NCI-H1930 (cell line): ENCODE data around the gene CADPS2.

ENCODE experiments used
- DNase-seq, 2 experiments: peaks; one replicate each; lab custom pipeline; 2025; lab: John Stamatoyannopoulos, UW

The CADPS2 gene

GRCh38 chr7:122453432-122453831 is 432.8 kb downstream of the CADPS2 start:
- no peak for DNase-seq

- DNase-seq: no peak
These were observed 437.2 kb downstream of the CADPS2 start for GRCh38 chr7:122448893-122449589.

- DNase-seq: no peak
These were observed 443.3 kb downstream of the CADPS2 start for GRCh38 chr7:122442929-122443328.

- DNase-seq: no peak
These were observed 447.8 kb downstream of the CADPS2 start for GRCh38 chr7:122438492-122438891.

GRCh38 chr7:122438006-122438405 is 448.3 kb downstream of the CADPS2 start:
- peak; percentile 41 to 54 for DNase-seq

GRCh38 chr7:122433765-122434164 is 452.5 kb downstream of the CADPS2 start:
- DNase-seq: no peak

GRCh38 chr7:122430710-122431109 is 455.6 kb downstream of the CADPS2 start:
- DNase-seq: no peak

GRCh38 chr7:122429926-122430325 is 456.3 kb downstream of the CADPS2 start:
- DNase-seq: no peak

GRCh38 chr7:122425731-122426130 is 460.5 kb downstream of the CADPS2 start:
- DNase-seq: no peak

GRCh38 chr7:122423591-122423990 is 462.7 kb downstream of the CADPS2 start:
- DNase-seq: no peak

- no peak for DNase-seq
These were observed 469.9 kb downstream of the CADPS2 start for GRCh38 chr7:122416336-122416735.

GRCh38 chr7:122415510-122415909 is 470.8 kb downstream of the CADPS2 start:
- DNase-seq: no peak

GRCh38 chr7:122413339-122413738 is 472.9 kb downstream of the CADPS2 start:
- DNase-seq: no peak

GRCh38 chr7:122412883-122413282 is 473.4 kb downstream of the CADPS2 start:
- DNase-seq: no peak

GRCh38 chr7:122412441-122412840 is 473.8 kb downstream of the CADPS2 start:
- DNase-seq: no peak

GRCh38 chr7:122407195-122407594 is 479.1 kb downstream of the CADPS2 start:
- no peak for DNase-seq

- DNase-seq: no peak
These were observed 483.1 kb downstream of the CADPS2 start for GRCh38 chr7:122403113-122403512.

- DNase-seq: no peak
These were observed 484.0 kb downstream of the CADPS2 start for GRCh38 chr7:122402235-122402634.

- DNase-seq: no peak
These were observed 488.9 kb downstream of the CADPS2 start for GRCh38 chr7:122397381-122397780.

- no peak for DNase-seq
These were observed 491.7 kb downstream of the CADPS2 start for GRCh38 chr7:122394512-122394911.

GRCh38 chr7:122384528-122384927 is 501.7 kb downstream of the CADPS2 start:
- DNase-seq: peak in 1 of 2 experiments; percentile 43

- peak; percentile 33 to 71 for DNase-seq
These were observed 502.3 kb downstream of the CADPS2 start for GRCh38 chr7:122383934-122384333.

GRCh38 chr7:122380992-122381391 is 505.3 kb downstream of the CADPS2 start:
- no peak for DNase-seq

GRCh38 chr7:122379491-122379890 is 506.8 kb downstream of the CADPS2 start:
- DNase-seq: no peak
